HCT116 (cell line): Measurements from ENCODE around the gene GPR142. TPM values are rescaled to one million over a fixed set of nuclear protein-coding genes. Genes with fewer than 3 reads are reported as not detected.

ENCODE experiments used
- ATAC-seq: fragments of 200-7000 bp; cut with Tn5 transposase; 2 replicates; pipeline ENCODE4 v1.9.1; 2020; ENCODE audit warnings: mild to moderate bottlenecking, moderate library complexity
- BruUV-seq: library from RNA; stranded (reverse); fragments of 400-500 nt; replicated peaks from 2 replicates; lab custom pipeline; 2021; lab: Mats Ljungman, UMichigan
- CTCF ChIA-PET: fragments of 300-600 bp; sonication (Branson Sonifier 250); formaldehyde crosslinking; loops from one replicate; lab custom pipeline; 2021; ENCODE audit warnings: antibody characterized with exemption; lab: Charles Lee
- POLR2A ChIA-PET: fragments of 300-600, 350-600 bp; sonication (Branson Sonifier 250); formaldehyde crosslinking; loops from one replicate; lab custom pipeline; 2021; ENCODE audit warnings: antibody characterized with exemption; lab: Charles Lee
- RAD21 ChIA-PET, 2 experiments: fragments of 300-600 bp; sonication (Branson Sonifier 250); formaldehyde crosslinking; loops; one replicate each; lab custom pipeline; 2023; ENCODE audit warnings: low total read pairs in 2 of 2; ENCODE audit not compliant: uncharacterized antibody in 2 of 2, unreplicated experiment in 2 of 2, low non-redundant PET in 1 of 2; lab: Charles Lee
- DNase-seq: peaks from one replicate; pipeline ENCODE4 v3.0.0-alpha.2; 2010; ENCODE audit warnings: low read depth, low spot score
- H2AFZ ChIP-seq: fragments of 200-600 bp; shearing (Covaris generic), sonication (generic); 2 replicates; pipeline ENCODE4 v1.6.1; 2017; ENCODE audit warnings: low read depth, mixed run types, mixed read lengths, antibody characterized with exemption, low read length; ENCODE audit not compliant: poor library complexity, severe bottlenecking
- H3K27ac ChIP-seq: 2 replicates; pipeline ENCODE4 v1.5.1; 2012; ENCODE audit warnings: low read depth, low read length
- H3K27me3 ChIP-seq: fragments of 200-600 bp; sonication (generic); 2 replicates; pipeline ENCODE4 v1.6.1; 2016; ENCODE audit warnings: mixed run types, low read length, mixed read lengths; ENCODE audit not compliant: insufficient read depth
- H3K36me3 ChIP-seq, 2 experiments: fragments of 200-500 bp in 1 of 2; fragments of 200-600 bp in 1 of 2; sonication (Bioruptor generic) in 1 of 2; sonication (generic) in 1 of 2; 2 replicates each; pipeline versions ENCODE4 v1.5.1 to v1.6.1; 2014 to 2016; ENCODE audit warnings: low read length in 2 of 2, inconsistent platforms in 1 of 2, mixed read lengths in 1 of 2, mixed run types in 1 of 2; ENCODE audit not compliant: insufficient read depth in 2 of 2, control insufficient read depth in 1 of 2
- H3K4me1 ChIP-seq, 2 experiments: fragments of 200-600 bp in 1 of 2; sonication (generic) in 1 of 2; 2 replicates each; pipeline versions ENCODE4 v1.5.1 to v1.6.1; 2012 to 2017; ENCODE audit warnings: low read length in 2 of 2, inconsistent platforms in 1 of 2, mild to moderate bottlenecking in 1 of 2, mixed read lengths in 1 of 2, mixed run types in 1 of 2, moderate library complexity in 1 of 2; ENCODE audit not compliant: insufficient read depth in 2 of 2, control insufficient read depth in 1 of 2
- H3K4me2 ChIP-seq: fragments of 200-600 bp; sonication (generic); 2 replicates; pipeline ENCODE4 v1.6.1; 2017; ENCODE audit warnings: mixed run types, low read length, mixed read lengths
- H3K4me3 ChIP-seq, 2 experiments: fragments of 200-600 bp in 1 of 2; sonication (generic) in 1 of 2; replicated peaks in 1 of 2; 2 replicates each; pipeline ENCODE4 v1.5.1; 2011 to 2016; ENCODE audit warnings: low read length in 2 of 2, control low read depth in 1 of 2, low read depth in 1 of 2, mild to moderate bottlenecking in 1 of 2, mixed read lengths in 1 of 2, mixed run types in 1 of 2
- H3K79me2 ChIP-seq: fragments of 200-600 bp; sonication (generic); 2 replicates; pipeline ENCODE4 v1.6.1; 2017; ENCODE audit warnings: mild to moderate bottlenecking, mixed run types, low read length, moderate library complexity, mixed read lengths; ENCODE audit not compliant: insufficient read depth
- H3K9ac ChIP-seq: fragments of 200-600 bp; sonication (generic); 2 replicates; pipeline ENCODE4 v1.6.1; 2016; ENCODE audit warnings: low read length, mixed read lengths
- H3K9me2 ChIP-seq: fragments of 200-600 bp; sonication (generic), shearing (Covaris generic); 2 replicates; pipeline ENCODE4 v1.6.1; 2017; ENCODE audit warnings: mixed run types, mild to moderate bottlenecking, moderate library complexity; ENCODE audit not compliant: insufficient read depth
- H3K9me3 ChIP-seq, 2 experiments: fragments of 200-500 bp in 1 of 2; fragments of 200-600 bp in 1 of 2; sonication (Bioruptor generic) in 1 of 2; sonication (generic) in 1 of 2; 2 replicates each; pipeline ENCODE4 v1.6.1; 2014 to 2017; ENCODE audit warnings: low read length in 2 of 2, mixed read lengths in 2 of 2, inconsistent platforms in 1 of 2, low read depth in 1 of 2, mild to moderate bottlenecking in 1 of 2, mixed run types in 1 of 2, moderate library complexity in 1 of 2; ENCODE audit not compliant: control insufficient read depth in 1 of 2, insufficient read depth in 1 of 2
- H4K20me1 ChIP-seq: fragments of 200-600 bp; sonication (generic), shearing (Covaris generic); 2 replicates; pipeline ENCODE4 v1.6.1; 2017; ENCODE audit warnings: mixed run types, mild to moderate bottlenecking, moderate library complexity; ENCODE audit not compliant: insufficient read depth
- CBX3 ChIP-seq: IDR thresholded peaks from 2 replicates; pipeline ENCODE4 v1.6.1; 2012; ENCODE audit warnings: low read depth
- CEBPB ChIP-seq: IDR thresholded peaks from 2 replicates; pipeline ENCODE4 v1.6.1; 2012; ENCODE audit warnings: low read depth
- ELF1 ChIP-seq: IDR thresholded peaks from 2 replicates; pipeline ENCODE4 v1.6.1; 2012; ENCODE audit warnings: low read depth, borderline replicate concordance
- FOSL1 ChIP-seq: IDR thresholded peaks from 2 replicates; pipeline ENCODE4 v1.6.1; 2012; ENCODE audit warnings: low read depth
- JUND ChIP-seq: IDR thresholded peaks from 2 replicates; pipeline ENCODE4 v1.6.1; 2012
- MAX ChIP-seq: IDR thresholded peaks from 2 replicates; pipeline ENCODE4 v1.6.1; 2012
- POLR2AphosphoS5 ChIP-seq: IDR thresholded peaks from 2 replicates; pipeline ENCODE4 v1.6.1; 2011; ENCODE audit warnings: mild to moderate bottlenecking, low read depth, low read length, moderate library complexity
- RAD21 ChIP-seq: IDR thresholded peaks from 2 replicates; pipeline ENCODE4 v1.6.1; 2012; ENCODE audit warnings: low read depth, mild to moderate bottlenecking
- SP1 ChIP-seq: IDR thresholded peaks from 2 replicates; pipeline ENCODE4 v1.6.1; 2012; ENCODE audit warnings: low read depth
- SRF ChIP-seq: IDR thresholded peaks from 2 replicates; pipeline ENCODE4 v1.6.1; 2012; ENCODE audit warnings: low read depth
- TCF7L2 ChIP-seq: IDR thresholded peaks from 2 replicates; pipeline ENCODE4 v1.7.0; 2011; ENCODE audit warnings: borderline replicate concordance, inconsistent platforms; ENCODE audit not compliant: insufficient read depth, insufficient read length; ENCODE audit errors: extremely low read depth
- YY1 ChIP-seq: IDR thresholded peaks from 2 replicates; pipeline ENCODE4 v1.6.1; 2011; ENCODE audit warnings: low read length, low read depth, moderate library complexity, mild to moderate bottlenecking; ENCODE audit not compliant: insufficient replicate concordance; ENCODE audit errors: extremely low read depth
- ZBTB33 ChIP-seq: IDR thresholded peaks from 2 replicates; pipeline ENCODE4 v1.6.1; 2011; ENCODE audit warnings: mild to moderate bottlenecking, low read length, moderate library complexity; ENCODE audit not compliant: insufficient replicate concordance; ENCODE audit errors: extremely low read depth
- ZFX ChIP-seq: fragments of 450-650 bp; IDR thresholded peaks from 2 replicates; pipeline ENCODE4 v1.6.1; 2017
- ZNF274 ChIP-seq: fragments of 200-500 bp; sonication (Bioruptor generic); IDR thresholded peaks from 2 replicates; pipeline ENCODE4 v1.6.1; 2014; ENCODE audit warnings: mild to moderate bottlenecking, low read depth, low read length, inconsistent platforms
- intact Hi-C: fragments of 100-400 bp; cut with micrococcal nuclease; formaldehyde crosslinking; loops from 2 replicates; pipeline ENCODE4 v1.10.0; 2022
- total RNA-seq: library from RNA; stranded (reverse); gene quantifications from one replicate; pipeline ENCODE4 v1.2.1, GENCODE V29; 2021; ENCODE audit not compliant: unreplicated experiment
- TF ChIP-seq, protein P1 (sequence below): IDR thresholded peaks from 2 replicates; pipeline ENCODE4 v1.6.1; 2012; ENCODE audit warnings: low read depth

Gene GPR142
- total RNA-seq, 1 experiment from 2014 or later, result not detected

- no peak for TF ChIP-seq ZFX
- no peak for TF ChIP-seq SRF
- no peak for TF ChIP-seq ELF1
- TF ChIP-seq ZNF274, result no peak
- no peak for TF ChIP-seq MAX
- TF ChIP-seq ZBTB33, result no peak
Measured at GRCh38 chr17:74345433-74346241, 21.7 kb upstream of the GPR142 start (continued).

- H3K4me3 ChIP-seq, result no peak overlapping the region
- H3K9me3 ChIP-seq, result no peaks in the 10 kb centered on the region
- ChIA-PET RAD21 (no interaction called here), CTCF (interaction anchor here (1.8 kb wide), 1 partner anchor 21 kb away, joined by 5 read pairs; no protein-coding TSS in a partner anchor), POLR2A (no interaction called here)
- BruUV-seq, result no TSS peak
- no peaks in the 10 kb centered on the region for H3K9me2 ChIP-seq
- no peaks in the 10 kb centered on the region; the same call in 1 of the 2 replicates for H3K27me3 ChIP-seq
- H3K4me2 ChIP-seq, result no peak overlapping the region
- intact Hi-C loops, result no loop called here
- H2AFZ ChIP-seq, result no peak overlapping the region
- H3K27ac ChIP-seq, result no peak overlapping the region
- H3K79me2 ChIP-seq, result no peaks in the 10 kb centered on the region
- peaks cover 0 to 8% of the 10 kb centered on the region in 2 experiments; a peak in 2 of 4 replicates for H3K4me1 ChIP-seq
- H3K36me3 ChIP-seq, result no peaks in the 10 kb centered on the region
- DNase-seq, result no peak
- ATAC-seq, result no peak
- no peak overlapping the region for H3K9ac ChIP-seq
- no peaks in the 10 kb centered on the region for H4K20me1 ChIP-seq
- TF ChIP-seq YY1 (no peak), TCF7L2 (no peak), POLR2AphosphoS5 (no peak), RAD21 (no peak), JUND (no peak), CBX3 (no peak), SP1 (no peak), CEBPB (no peak), ELF1 (no peak), ZBTB33 (no peak), ZNF274 (no peak), SRF (no peak), FOSL1 (no peak)
- TF ChIP-seq, protein P1, sequence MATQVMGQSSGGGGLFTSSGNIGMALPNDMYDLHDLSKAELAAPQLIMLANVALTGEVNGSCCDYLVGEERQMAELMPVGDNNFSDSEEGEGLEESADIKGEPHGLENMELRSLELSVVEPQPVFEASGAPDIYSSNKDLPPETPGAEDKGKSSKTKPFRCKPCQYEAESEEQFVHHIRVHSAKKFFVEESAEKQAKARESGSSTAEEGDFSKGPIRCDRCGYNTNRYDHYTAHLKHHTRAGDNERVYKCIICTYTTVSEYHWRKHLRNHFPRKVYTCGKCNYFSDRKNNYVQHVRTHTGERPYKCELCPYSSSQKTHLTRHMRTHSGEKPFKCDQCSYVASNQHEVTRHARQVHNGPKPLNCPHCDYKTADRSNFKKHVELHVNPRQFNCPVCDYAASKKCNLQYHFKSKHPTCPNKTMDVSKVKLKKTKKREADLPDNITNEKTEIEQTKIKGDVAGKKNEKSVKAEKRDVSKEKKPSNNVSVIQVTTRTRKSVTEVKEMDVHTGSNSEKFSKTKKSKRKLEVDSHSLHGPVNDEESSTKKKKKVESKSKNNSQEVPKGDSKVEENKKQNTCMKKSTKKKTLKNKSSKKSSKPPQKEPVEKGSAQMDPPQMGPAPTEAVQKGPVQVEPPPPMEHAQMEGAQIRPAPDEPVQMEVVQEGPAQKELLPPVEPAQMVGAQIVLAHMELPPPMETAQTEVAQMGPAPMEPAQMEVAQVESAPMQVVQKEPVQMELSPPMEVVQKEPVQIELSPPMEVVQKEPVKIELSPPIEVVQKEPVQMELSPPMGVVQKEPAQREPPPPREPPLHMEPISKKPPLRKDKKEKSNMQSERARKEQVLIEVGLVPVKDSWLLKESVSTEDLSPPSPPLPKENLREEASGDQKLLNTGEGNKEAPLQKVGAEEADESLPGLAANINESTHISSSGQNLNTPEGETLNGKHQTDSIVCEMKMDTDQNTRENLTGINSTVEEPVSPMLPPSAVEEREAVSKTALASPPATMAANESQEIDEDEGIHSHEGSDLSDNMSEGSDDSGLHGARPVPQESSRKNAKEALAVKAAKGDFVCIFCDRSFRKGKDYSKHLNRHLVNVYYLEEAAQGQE, result no peak
Measured at GRCh38 chr17:74347646-74348045, 19.7 kb upstream of the GPR142 start.
